Skeletal muscle satellite cell (primary cell): ENCODE measurements around the gene CABP1.

Experiments used
- H3K27me3 ChIP-seq: 2 replicates; pipeline ENCODE4 v1.7.0; 2013; ENCODE audit warnings: low read length; ENCODE audit not compliant: control insufficient read depth, insufficient read depth
- H3K36me3 ChIP-seq: 2 replicates; pipeline ENCODE4 v1.7.0; 2013; ENCODE audit warnings: mild to moderate bottlenecking, control low read depth, low read length; ENCODE audit not compliant: insufficient read depth
- H3K4me1 ChIP-seq: 2 replicates; pipeline ENCODE4 v1.7.0; 2013; ENCODE audit warnings: low read length; ENCODE audit not compliant: control insufficient read depth, insufficient read depth
- H3K4me2 ChIP-seq: 2 replicates; pipeline ENCODE4 v1.7.0; 2013; ENCODE audit warnings: mild to moderate bottlenecking, low read length
- H3K4me3 ChIP-seq: 2 replicates; pipeline ENCODE4 v1.7.0; 2013; ENCODE audit warnings: low read length
- H3K9ac ChIP-seq: 2 replicates; pipeline ENCODE4 v1.7.0; 2013; ENCODE audit warnings: mild to moderate bottlenecking, low read depth, low read length, moderate library complexity
- H3K9me3 ChIP-seq: replicated peaks from 2 replicates; pipeline ENCODE4 v1.7.0; 2013; ENCODE audit warnings: mild to moderate bottlenecking, control low read depth, low read length

The CABP1 gene

DNA sequence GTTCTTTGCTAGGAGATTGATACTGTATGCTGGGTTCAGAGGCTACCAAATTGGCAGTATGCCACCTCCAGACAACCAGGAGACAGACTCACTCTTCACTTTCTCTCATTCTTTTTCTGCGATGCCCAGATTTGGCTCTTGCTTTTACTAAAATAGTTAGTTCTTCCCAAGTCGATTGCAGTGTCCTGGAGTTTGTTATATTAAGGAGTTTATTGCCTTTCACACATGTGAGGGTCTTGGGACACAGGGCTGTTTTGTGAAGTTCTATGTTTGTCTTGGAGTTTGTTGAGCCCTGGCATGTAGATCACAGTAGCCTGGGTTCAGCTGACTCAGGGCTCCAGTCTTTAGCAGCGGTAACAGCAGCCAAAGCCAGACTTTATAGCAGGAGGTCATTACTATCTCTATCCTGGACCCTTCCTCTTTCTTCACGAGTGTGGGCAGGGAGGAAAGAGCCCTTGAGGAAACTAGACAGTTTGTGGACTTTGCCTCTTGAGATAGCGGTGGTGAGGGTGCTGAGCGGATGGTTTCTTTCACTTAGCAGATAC lies 48.2 kb downstream of the CABP1 start:
- H3K4me2 ChIP-seq = peak overlapping the region; percentile 93
- peak overlapping the region; percentile 94 for H3K9ac ChIP-seq
- no peaks in the 10 kb centered on the region for H3K9me3 ChIP-seq
- no peaks in the 10 kb centered on the region for H3K27me3 ChIP-seq
- no peaks in the 10 kb centered on the region for H3K36me3 ChIP-seq
- H3K4me3 ChIP-seq = peak overlapping the region; percentile 91
- peaks cover 23% of the 10 kb centered on the region for H3K4me1 ChIP-seq

GRCh38 chr12:120689397-120690082 lies 49.1 kb downstream of the CABP1 start:
- Histone ChIP-seq H3K36me3 (peaks cover 5% of the 10 kb centered on the region), H3K4me1 (peaks cover 23% of the 10 kb centered on the region), H3K9me3 (no peaks in the 10 kb centered on the region), H3K27me3 (no peaks in the 10 kb centered on the region), H3K4me3 (peak overlapping the region; percentile 91), H3K4me2 (peak overlapping the region; percentile 93), H3K9ac (no peak overlapping the region)

GRCh38 chr12:120690083-120690450 lies 49.6 kb downstream of the CABP1 start:
- H3K36me3 ChIP-seq = peaks cover 10% of the 10 kb centered on the region
- peaks cover 23% of the 10 kb centered on the region for H3K4me1 ChIP-seq
- no peak overlapping the region for H3K4me3 ChIP-seq

DNA sequence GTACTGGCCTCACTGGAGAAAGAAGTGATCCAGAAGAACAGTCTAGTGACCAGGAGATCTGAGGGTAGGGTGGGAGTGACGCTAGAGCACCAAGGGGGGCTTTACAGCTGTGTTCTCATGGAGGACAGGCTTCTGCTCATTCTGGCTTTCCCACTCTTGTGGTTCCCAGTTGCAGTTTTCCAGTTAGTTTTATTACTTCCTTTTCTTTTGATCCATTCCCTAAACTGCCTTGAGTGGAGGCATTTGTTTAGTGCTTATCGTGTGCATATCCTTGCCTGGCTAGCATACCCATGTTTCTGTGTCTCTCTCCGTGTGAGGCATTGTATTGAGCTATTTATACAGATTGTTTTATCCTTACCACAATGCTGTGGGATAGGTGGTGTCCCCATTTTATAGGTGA lies 50.6 kb downstream of the CABP1 start:
- Histone ChIP-seq H3K4me3 (no peak overlapping the region), H3K4me1 (peaks cover 22% of the 10 kb centered on the region), H3K4me2 (no peak overlapping the region), H3K9ac (no peak overlapping the region), H3K27me3 (no peaks in the 10 kb centered on the region), H3K9me3 (no peaks in the 10 kb centered on the region), H3K36me3 (peaks cover 19% of the 10 kb centered on the region)

More at GRCh38 chr12:120690083-120690450, 49.6 kb downstream of the CABP1 start:
- H3K9me3 ChIP-seq = no peaks in the 10 kb centered on the region
- no peak overlapping the region for H3K9ac ChIP-seq
- H3K4me2 ChIP-seq = peak overlapping the region; percentile 93
- no peaks in the 10 kb centered on the region for H3K27me3 ChIP-seq

DNA sequence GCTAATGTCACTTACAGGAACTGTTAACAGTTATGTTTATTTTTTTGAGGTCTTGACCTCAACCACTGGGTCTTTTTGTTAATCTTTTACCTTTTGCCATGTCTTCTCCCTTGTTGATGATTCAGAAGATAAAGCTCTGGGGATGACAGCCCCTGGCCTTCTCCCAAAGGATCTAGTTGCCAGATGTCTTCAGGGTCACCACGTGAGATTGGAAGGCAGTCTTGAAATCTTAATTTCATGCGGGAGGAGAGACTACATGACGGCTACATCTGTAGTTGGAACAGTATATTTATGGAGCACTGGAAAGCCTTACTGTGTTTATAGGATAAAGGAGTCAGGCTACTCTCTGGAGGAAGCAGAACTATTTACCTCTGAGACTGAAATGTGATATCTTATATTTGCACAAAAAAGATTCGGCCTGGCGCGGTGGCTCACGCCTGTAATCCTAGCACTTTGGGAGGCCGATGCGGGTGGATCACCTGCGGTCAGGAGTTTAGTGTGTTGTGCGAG lies 52.2 kb downstream of the CABP1 start:
- Histone ChIP-seq H3K9me3 (no peaks in the 10 kb centered on the region), H3K4me3 (no peak overlapping the region), H3K27me3 (no peaks in the 10 kb centered on the region), H3K9ac (no peak overlapping the region), H3K36me3 (peaks cover 34% of the 10 kb centered on the region), H3K4me2 (no peak overlapping the region), H3K4me1 (peaks cover 21% of the 10 kb centered on the region)

DNA sequence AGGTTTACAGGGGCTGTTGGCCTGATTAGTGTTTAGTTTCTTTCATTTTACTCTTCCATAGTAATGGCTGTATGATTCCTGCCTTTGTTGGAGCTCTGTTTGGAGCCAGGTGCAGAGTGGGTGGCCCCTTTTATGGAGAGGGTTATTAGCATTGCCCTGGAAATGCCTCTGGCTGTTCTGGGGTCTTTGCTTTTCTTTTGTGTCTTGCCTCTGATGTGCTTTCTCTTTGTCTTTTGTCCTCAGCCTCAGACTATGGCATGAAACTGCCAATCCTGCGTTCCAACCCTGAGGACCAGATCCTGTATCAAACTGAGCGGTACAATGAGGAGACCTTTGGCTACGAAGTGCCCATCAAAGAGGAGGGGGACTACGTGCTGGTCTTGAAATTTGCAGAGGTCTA lies 53.4 kb downstream of the CABP1 start:
- Histone ChIP-seq H3K9me3 (no peaks in the 10 kb centered on the region), H3K36me3 (peaks cover 46% of the 10 kb centered on the region), H3K9ac (no peak overlapping the region), H3K4me3 (no peak overlapping the region), H3K4me1 (peaks cover 16% of the 10 kb centered on the region), H3K27me3 (no peaks in the 10 kb centered on the region), H3K4me2 (no peak overlapping the region)

- H3K9ac ChIP-seq = no peak overlapping the region
- H3K9me3 ChIP-seq = no peaks in the 10 kb centered on the region
- peaks cover 70% of the 10 kb centered on the region for H3K36me3 ChIP-seq
- H3K4me1 ChIP-seq = peaks cover 5% of the 10 kb centered on the region
- no peak overlapping the region for H3K4me2 ChIP-seq
- no peak overlapping the region for H3K4me3 ChIP-seq
- no peaks in the 10 kb centered on the region for H3K27me3 ChIP-seq
These were observed 56.2 kb downstream of the CABP1 start for GRCh38 chr12:120696626-120697025.

- no peaks in the 10 kb centered on the region for H3K27me3 ChIP-seq
- H3K4me1 ChIP-seq = peaks cover 4% of the 10 kb centered on the region
- no peaks in the 10 kb centered on the region for H3K9me3 ChIP-seq
- no peak overlapping the region for H3K4me3 ChIP-seq
- H3K36me3 ChIP-seq = peaks cover 76% of the 10 kb centered on the region
- H3K4me2 ChIP-seq = no peak overlapping the region
- no peak overlapping the region for H3K9ac ChIP-seq
These were observed 56.9 kb downstream of the CABP1 start for GRCh38 chr12:120697344-120697743.

DNA sequence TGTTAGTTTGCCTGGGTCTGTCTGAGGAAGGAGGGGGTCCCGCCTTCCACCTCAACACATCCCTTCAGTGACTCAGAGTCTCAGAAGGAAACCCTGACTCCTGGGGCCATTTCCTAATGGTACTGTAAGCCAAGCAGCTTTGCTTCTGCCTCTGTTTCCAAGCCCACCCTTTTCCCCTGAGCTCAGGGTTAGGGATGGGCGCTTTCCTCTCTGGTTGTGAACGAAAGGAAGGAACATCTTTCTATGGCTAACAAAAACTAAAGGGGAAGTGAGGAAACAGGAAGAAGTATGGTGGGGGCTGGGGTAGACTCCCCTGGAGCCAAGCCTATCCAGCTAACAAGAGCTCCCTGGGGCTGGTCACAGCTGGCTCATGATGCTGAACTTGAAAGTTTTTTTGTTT lies 58.2 kb downstream of the CABP1 start:
- Histone ChIP-seq H3K27me3 (no peaks in the 10 kb centered on the region), H3K4me3 (no peak overlapping the region), H3K4me1 (no peaks in the 10 kb centered on the region), H3K4me2 (no peak overlapping the region), H3K9ac (no peak overlapping the region), H3K36me3 (peaks cover 85% of the 10 kb centered on the region), H3K9me3 (no peaks in the 10 kb centered on the region)

DNA sequence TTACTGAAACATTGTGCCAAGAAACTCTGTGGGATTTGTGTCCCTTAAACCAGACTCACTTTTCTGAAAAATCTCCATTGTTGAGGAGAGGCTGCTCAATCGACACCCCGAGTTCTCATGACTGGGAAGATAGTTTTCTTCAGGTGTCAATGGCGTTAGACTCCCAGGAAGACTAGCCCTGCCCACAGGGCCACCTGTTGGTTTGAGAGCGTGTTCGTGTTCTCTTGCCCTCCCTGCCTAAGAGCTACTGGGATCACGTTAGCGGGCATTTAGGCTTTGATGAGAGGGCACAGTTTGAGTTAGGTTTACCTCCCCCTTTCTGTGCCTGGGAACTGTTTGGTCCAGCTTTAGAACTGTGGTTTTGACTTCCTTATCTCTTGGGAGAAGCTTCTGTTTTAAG lies 59.1 kb downstream of the CABP1 start:
- H3K4me3 ChIP-seq = no peak overlapping the region
- no peaks in the 10 kb centered on the region for H3K27me3 ChIP-seq
- H3K4me2 ChIP-seq = no peak overlapping the region
- no peaks in the 10 kb centered on the region for H3K9me3 ChIP-seq
- no peaks in the 10 kb centered on the region for H3K4me1 ChIP-seq
- H3K9ac ChIP-seq = no peak overlapping the region
- H3K36me3 ChIP-seq = peaks cover 79% of the 10 kb centered on the region

GRCh38 chr12:120700886-120701285 lies 60.5 kb downstream of the CABP1 start:
- H3K4me3 ChIP-seq = no peak overlapping the region
- H3K36me3 ChIP-seq = peaks cover 66% of the 10 kb centered on the region
- H3K4me2 ChIP-seq = no peak overlapping the region

DNA sequence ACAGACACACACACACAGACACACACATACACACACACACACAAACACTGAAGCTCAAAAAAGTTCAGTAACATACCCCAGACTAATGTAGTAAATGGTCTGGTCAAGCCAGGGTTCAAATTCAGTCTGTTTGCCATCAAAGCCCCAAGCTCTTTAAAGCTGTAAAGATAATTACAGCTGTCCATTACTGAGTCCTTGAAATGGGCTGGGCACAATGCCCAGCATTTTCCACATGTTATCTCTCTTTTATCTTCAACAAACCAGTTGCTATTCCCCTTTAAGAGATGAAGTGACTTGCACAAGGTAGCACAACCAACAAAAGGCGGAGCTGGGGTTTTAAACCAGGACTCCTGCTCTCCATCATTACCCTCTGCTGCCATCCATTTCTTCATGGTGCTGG lies 62.2 kb downstream of the CABP1 start:
- H3K9ac ChIP-seq = no peak overlapping the region
- H3K27me3 ChIP-seq = no peaks in the 10 kb centered on the region
- H3K9me3 ChIP-seq = no peaks in the 10 kb centered on the region
- no peak overlapping the region for H3K4me2 ChIP-seq
- H3K4me3 ChIP-seq = no peak overlapping the region
- no peaks in the 10 kb centered on the region for H3K4me1 ChIP-seq
- peaks cover 50% of the 10 kb centered on the region for H3K36me3 ChIP-seq

More at GRCh38 chr12:120700886-120701285, 60.5 kb downstream of the CABP1 start:
- Histone ChIP-seq H3K9ac (no peak overlapping the region), H3K27me3 (no peaks in the 10 kb centered on the region), H3K4me1 (no peaks in the 10 kb centered on the region), H3K9me3 (no peaks in the 10 kb centered on the region)
